ENCODE data around the gene PRKN.

- TF ChIP-seq CTCF (tag by site-specific recombination; IDR thresholded peaks at IDR 0.05) (no peak), TRIM28 (IDR thresholded peaks at IDR 0.05; ENCODE audit: borderline replicate concordance, low read length) (no peak), PATZ1 (tag by site-specific recombination; IDR thresholded peaks at IDR 0.05) (no peak), ZNF768 (tag by site-specific recombination; IDR thresholded peaks at IDR 0.05) (no peak), HOXA7 (CRISPR knock-in tag; IDR thresholded peaks at IDR 0.05; ENCODE audit: borderline replicate concordance) (no peak), ZNF175 (tag by site-specific recombination; IDR thresholded peaks at IDR 0.05) (no peak), ZNF701 (tag by site-specific recombination; IDR thresholded peaks at IDR 0.05) (no peak), ZNF530 (tag by site-specific recombination; IDR thresholded peaks at IDR 0.05; ENCODE audit: low read depth) (no peak), ZFP69B (tag by site-specific recombination; IDR thresholded peaks at IDR 0.05) (no peak)
- TF ChIP-seq, protein P1, sequence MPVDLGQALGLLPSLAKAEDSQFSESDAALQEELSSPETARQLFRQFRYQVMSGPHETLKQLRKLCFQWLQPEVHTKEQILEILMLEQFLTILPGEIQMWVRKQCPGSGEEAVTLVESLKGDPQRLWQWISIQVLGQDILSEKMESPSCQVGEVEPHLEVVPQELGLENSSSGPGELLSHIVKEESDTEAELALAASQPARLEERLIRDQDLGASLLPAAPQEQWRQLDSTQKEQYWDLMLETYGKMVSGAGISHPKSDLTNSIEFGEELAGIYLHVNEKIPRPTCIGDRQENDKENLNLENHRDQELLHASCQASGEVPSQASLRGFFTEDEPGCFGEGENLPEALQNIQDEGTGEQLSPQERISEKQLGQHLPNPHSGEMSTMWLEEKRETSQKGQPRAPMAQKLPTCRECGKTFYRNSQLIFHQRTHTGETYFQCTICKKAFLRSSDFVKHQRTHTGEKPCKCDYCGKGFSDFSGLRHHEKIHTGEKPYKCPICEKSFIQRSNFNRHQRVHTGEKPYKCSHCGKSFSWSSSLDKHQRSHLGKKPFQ (tag by site-specific recombination; IDR thresholded peaks at IDR 0.05), result no peak
Observed at GRCh38 chr6:161438430-161439030, 1289.0 kb downstream of the PRKN start.
